CD4-positive, CD25-positive, alpha-beta regulatory T cell (primary cell): ENCODE data around the gene SYTL3. TPM values are rescaled to one million over a fixed set of nuclear protein-coding genes. Genes with fewer than 3 reads are reported as not detected.

Source experiments
- ATAC-seq, 2 donors: fragments of 150-1000 bp; cut with Tn5 transposase; one replicate each; pipeline ENCODE4 v1.10.0; 2021; ENCODE audit warnings: low read depth in 2 of 2, moderate number of reproducible peaks in 2 of 2, moderate library complexity in 1 of 2
- DNase-seq, 3 donors: peaks; one replicate each; pipeline versions ENCODE4 v3.0.0 to v3.0.0-alpha.2; 2012 to 2022; ENCODE audit warnings: mixed read lengths in 1 of 3
- H3K27ac ChIP-seq: one replicate; pipeline ENCODE4 v1.7.0; 2013; ENCODE audit warnings: mild to moderate bottlenecking, low read length; ENCODE audit not compliant: insufficient read depth, poor library complexity, severe bottlenecking
- H3K27me3 ChIP-seq: one replicate; pipeline ENCODE4 v1.7.0; 2013; ENCODE audit warnings: low read length; ENCODE audit not compliant: control insufficient read depth, insufficient read depth
- H3K36me3 ChIP-seq: one replicate; pipeline ENCODE4 v1.7.0; 2013; ENCODE audit warnings: mild to moderate bottlenecking, low read length, moderate library complexity; ENCODE audit not compliant: control insufficient read depth, insufficient read depth
- H3K4me1 ChIP-seq: 2 replicates; pipeline ENCODE4 v1.7.0; 2013; ENCODE audit warnings: mild to moderate bottlenecking, low read length; ENCODE audit not compliant: insufficient read depth, control insufficient read depth, poor library complexity, severe bottlenecking
- H3K4me3 ChIP-seq: one replicate; pipeline ENCODE4 v1.7.0; 2013; ENCODE audit warnings: low read depth, mild to moderate bottlenecking, low read length, moderate library complexity
- H3K9me3 ChIP-seq, 2 experiments: 1 replicate in 1 of 2; 2 replicates in 1 of 2; pipeline ENCODE4 v1.7.0; 2013; ENCODE audit warnings: low read length in 2 of 2, mild to moderate bottlenecking in 1 of 2, moderate library complexity in 1 of 2; ENCODE audit not compliant: control insufficient read depth in 2 of 2
- H3K27ac Mint-ChIP-seq, 3 donors: one replicate each; pipeline ENCODE4 v1.8.0; 2020 to 2022; ENCODE audit warnings: mild to moderate bottlenecking in 3 of 3, mixed read lengths in 3 of 3, moderate library complexity in 2 of 3
- H3K27me3 Mint-ChIP-seq: one replicate; pipeline ENCODE4 v1.8.0; 2022; ENCODE audit warnings: mild to moderate bottlenecking, mixed read lengths
- H3K36me3 Mint-ChIP-seq: one replicate; pipeline ENCODE4 v1.8.0; 2020; ENCODE audit warnings: mixed read lengths
- H3K4me1 Mint-ChIP-seq, 4 donors: one replicate each; pipeline ENCODE4 v1.8.0; 2020 to 2022; ENCODE audit warnings: mixed read lengths in 4 of 4, mild to moderate bottlenecking in 1 of 4
- H3K4me3 Mint-ChIP-seq, 4 donors: one replicate each; pipeline ENCODE4 v1.8.0; 2020 to 2022; ENCODE audit warnings: mild to moderate bottlenecking in 4 of 4, mixed read lengths in 4 of 4, moderate library complexity in 3 of 4
- H3K9me3 Mint-ChIP-seq, 7 donors: one replicate each; pipeline ENCODE4 v1.8.0; 2020 to 2022; ENCODE audit warnings: mixed read lengths in 7 of 7, mild to moderate bottlenecking in 3 of 7, moderate library complexity in 2 of 7
- polyA plus RNA-seq, 4 donors: library from polyadenylated mRNA; unstranded; fragments of 300-500 nt; fragmentation: Illumina TruSeq; gene quantifications; one replicate each; pipeline ENCODE4 v1.2.3, GENCODE V29; 2021
- total RNA-seq: library from RNA; stranded (reverse); gene quantifications from one replicate; pipeline ENCODE4 v1.2.3, GENCODE V29; 2022

The SYTL3 gene
- total and polyA plus RNA-seq, 5 donors from 2014 or later: 12.2 to 54.8 (median 14.1) TPM

- peak overlapping the region in 1 of 4 donors; percentile 58 for H3K4me3 Mint-ChIP-seq
- no peak overlapping the region for H3K27ac ChIP-seq
- no peaks in the 10 kb centered on the region for H3K27me3 Mint-ChIP-seq
- H3K4me1 ChIP-seq: no peaks in the 10 kb centered on the region
- H3K27ac Mint-ChIP-seq: peak overlapping the region in 2 of 3 donors; percentile 56 to 78
- peaks cover 0 to 3% (median 0%) of the 10 kb centered on the region in 7 donors for H3K9me3 Mint-ChIP-seq
- DNase-seq (no peak), ATAC-seq (no peak)
- peaks cover 18 to 47% (median 36%) of the 10 kb centered on the region in 4 donors for H3K4me1 Mint-ChIP-seq
- H3K36me3 ChIP-seq: peaks cover 98% of the 10 kb centered on the region
- H3K4me3 ChIP-seq: no peak overlapping the region
- H3K36me3 Mint-ChIP-seq: peaks cover 64% of the 10 kb centered on the region
- no peaks in the 10 kb centered on the region for H3K9me3 ChIP-seq
- H3K27me3 ChIP-seq: no peaks in the 10 kb centered on the region
Observed at GRCh38 chr6:158781692-158782373, 132.0 kb downstream of the SYTL3 start.

- no peaks in the 10 kb centered on the region for H3K27me3 ChIP-seq
- no peak overlapping the region for H3K4me3 ChIP-seq
- H3K9me3 ChIP-seq: no peaks in the 10 kb centered on the region
- Mint-ChIP-seq H3K4me1 (peaks cover 23 to 44% (median 32%) of the 10 kb centered on the region in 4 donors), H3K27ac (peak overlapping the region in 2 of 3 donors; percentile 43 to 56), H3K4me3 (no peak overlapping the region), H3K36me3 (peaks cover 64% of the 10 kb centered on the region), H3K27me3 (no peaks in the 10 kb centered on the region), H3K9me3 (peaks cover 0 to 3% (median 0%) of the 10 kb centered on the region in 7 donors)
- H3K36me3 ChIP-seq: peaks cover 98% of the 10 kb centered on the region
- no peak overlapping the region for H3K27ac ChIP-seq
- no peaks in the 10 kb centered on the region for H3K4me1 ChIP-seq
- no peak for DNase-seq
- no peak for ATAC-seq
Observed at GRCh38 chr6:158782432-158783166, 132.7 kb downstream of the SYTL3 start.

GRCh38 chr6:158783167-158783450 is 133.3 kb downstream of the SYTL3 start:
- ATAC-seq (no peak), DNase-seq (no peak)
- no peak overlapping the region for H3K4me3 Mint-ChIP-seq
- Histone ChIP-seq H3K27me3 (no peaks in the 10 kb centered on the region), H3K4me1 (no peaks in the 10 kb centered on the region), H3K36me3 (peaks cover 98% of the 10 kb centered on the region), H3K27ac (no peak overlapping the region), H3K9me3 (no peaks in the 10 kb centered on the region), H3K4me3 (no peak overlapping the region)
- H3K36me3 Mint-ChIP-seq: peaks cover 65% of the 10 kb centered on the region
- peaks cover 23 to 43% (median 31%) of the 10 kb centered on the region in 4 donors for H3K4me1 Mint-ChIP-seq
- no peaks in the 10 kb centered on the region for H3K27me3 Mint-ChIP-seq
- peaks cover 0 to 3% (median 0%) of the 10 kb centered on the region in 7 donors for H3K9me3 Mint-ChIP-seq
- peak overlapping the region in 1 of 3 donors; percentile 43 for H3K27ac Mint-ChIP-seq

- Histone ChIP-seq H3K27ac (no peak overlapping the region), H3K36me3 (peaks cover 97% of the 10 kb centered on the region)
Observed at GRCh38 chr6:158783851-158784250, 134.0 kb downstream of the SYTL3 start.

GRCh38 chr6:158784505-158784904 is 134.7 kb downstream of the SYTL3 start:
- H3K4me3 ChIP-seq: no peak overlapping the region
- DNase-seq: no peak
- H3K27ac ChIP-seq: no peak overlapping the region
- H3K27me3 Mint-ChIP-seq: no peaks in the 10 kb centered on the region
- peaks cover 22 to 42% (median 35%) of the 10 kb centered on the region in 4 donors for H3K4me1 Mint-ChIP-seq
- no peak for ATAC-seq
- peaks cover 10% of the 10 kb centered on the region for H3K4me1 ChIP-seq
- H3K9me3 ChIP-seq: no peaks in the 10 kb centered on the region
- H3K27ac Mint-ChIP-seq: peak overlapping the region in 1 of 3 donors; percentile 77
- peaks cover 0 to 4% (median 0%) of the 10 kb centered on the region in 7 donors for H3K9me3 Mint-ChIP-seq
- peaks cover 98% of the 10 kb centered on the region for H3K36me3 ChIP-seq
- peaks cover 55% of the 10 kb centered on the region for H3K36me3 Mint-ChIP-seq
- H3K4me3 Mint-ChIP-seq: peak overlapping the region in 1 of 4 donors; percentile 43
- no peaks in the 10 kb centered on the region for H3K27me3 ChIP-seq

More at GRCh38 chr6:158783851-158784250, 134.0 kb downstream of the SYTL3 start:
- Mint-ChIP-seq H3K27me3 (no peaks in the 10 kb centered on the region), H3K36me3 (peaks cover 61% of the 10 kb centered on the region), H3K9me3 (peaks cover 0 to 3% (median 0%) of the 10 kb centered on the region in 7 donors), H3K4me3 (peak overlapping the region in 1 of 4 donors; percentile 74), H3K27ac (peak overlapping the region in 2 of 3 donors; percentile 42 to 77), H3K4me1 (peaks cover 20 to 40% (median 31%) of the 10 kb centered on the region in 4 donors)
- DNase-seq: no peak
- Histone ChIP-seq H3K27me3 (no peaks in the 10 kb centered on the region), H3K9me3 (no peaks in the 10 kb centered on the region), H3K4me3 (no peak overlapping the region), H3K4me1 (peaks cover 4% of the 10 kb centered on the region)
- ATAC-seq: no peak

- H3K9me3 Mint-ChIP-seq: peaks cover 0 to 4% (median 0%) of the 10 kb centered on the region in 7 donors
- Histone ChIP-seq H3K27me3 (no peaks in the 10 kb centered on the region), H3K36me3 (peaks cover 93% of the 10 kb centered on the region), H3K9me3 (no peaks in the 10 kb centered on the region), H3K4me1 (peaks cover 15% of the 10 kb centered on the region), H3K27ac (no peak overlapping the region), H3K4me3 (no peak overlapping the region)
- H3K4me3 Mint-ChIP-seq: no peak overlapping the region
- no peaks in the 10 kb centered on the region for H3K27me3 Mint-ChIP-seq
- H3K36me3 Mint-ChIP-seq: peaks cover 59% of the 10 kb centered on the region
- peak overlapping the region in 1 of 3 donors; percentile 77 for H3K27ac Mint-ChIP-seq
- DNase-seq (no peak), ATAC-seq (no peak)
- peaks cover 27 to 47% (median 40%) of the 10 kb centered on the region in 4 donors for H3K4me1 Mint-ChIP-seq
Observed at GRCh38 chr6:158785036-158785435, 135.2 kb downstream of the SYTL3 start.

GRCh38 chr6:158786645-158787304 is 136.9 kb downstream of the SYTL3 start:
- peaks cover 76% of the 10 kb centered on the region for H3K36me3 ChIP-seq
- Mint-ChIP-seq H3K27ac (peak overlapping the region in 1 of 3 donors; percentile 52), H3K27me3 (no peaks in the 10 kb centered on the region), H3K4me1 (peaks cover 31 to 51% (median 46%) of the 10 kb centered on the region in 4 donors), H3K9me3 (peaks cover 0 to 4% (median 0%) of the 10 kb centered on the region in 7 donors), H3K36me3 (peaks cover 54% of the 10 kb centered on the region), H3K4me3 (peak overlapping the region in 1 of 4 donors; percentile 73)
- H3K9me3 ChIP-seq: no peaks in the 10 kb centered on the region
- no peaks in the 10 kb centered on the region for H3K27me3 ChIP-seq
- no peak for ATAC-seq
- DNase-seq: no peak
- H3K4me1 ChIP-seq: peaks cover 31% of the 10 kb centered on the region
- no peak overlapping the region for H3K4me3 ChIP-seq
- H3K27ac ChIP-seq: no peak overlapping the region
